HepG2 (cell line): ENCODE measurements around the gene ATP2B2.

Experiments used
- CBX2 ChIP-seq, 2 experiments: fragments of 200-600 bp in 1 of 2; sonication (generic); formaldehyde crosslinking in 1 of 2; IDR thresholded peaks; 2 replicates each; pipeline versions ENCODE4 v1.7.0 to v1.8.1; 2018 to 2022; ENCODE audit warnings: low read depth in 2 of 2, low read length in 1 of 2, mild to moderate bottlenecking in 1 of 2, missing genetic modification reagents in 1 of 2
- PCBP1 ChIP-seq: fragments of 200-400 bp; formaldehyde crosslinking; IDR thresholded peaks from 2 replicates; pipeline ENCODE4 v1.6.1; 2017; ENCODE audit warnings: mild to moderate bottlenecking, low read depth, low read length, borderline replicate concordance
- POLR2A ChIP-seq, 2 experiments: IDR thresholded peaks; 2 replicates each; pipeline ENCODE4 v1.6.1; 2011; ENCODE audit warnings: low read depth in 2 of 2, low read length in 2 of 2, mild to moderate bottlenecking in 1 of 2, moderate library complexity in 1 of 2; ENCODE audit not compliant: insufficient read depth in 1 of 2
- SIN3A ChIP-seq: IDR thresholded peaks from 2 replicates; pipeline ENCODE4 v1.6.1; 2011; ENCODE audit warnings: low read depth, mild to moderate bottlenecking, control low read depth, low read length, borderline replicate concordance
- TAF1 ChIP-seq: sonication (generic); formaldehyde crosslinking; IDR thresholded peaks from 2 replicates; pipeline ENCODE4 v1.4.0; 2020; ENCODE audit warnings: missing genetic modification reagents
- ZNF138 ChIP-seq: sonication (generic); formaldehyde crosslinking; IDR thresholded peaks from 2 replicates; pipeline ENCODE4 v1.5.0; 2020; ENCODE audit warnings: mild to moderate bottlenecking, low read depth, missing genetic modification reagents
- ZNF18 ChIP-seq: sonication (generic); formaldehyde crosslinking; IDR thresholded peaks from 2 replicates; pipeline ENCODE4 v1.8.0; 2022; ENCODE audit warnings: mild to moderate bottlenecking, missing genetic modification reagents; ENCODE audit not compliant: insufficient replicate concordance
- ZNF282 ChIP-seq: fragments of 450-650 bp; IDR thresholded peaks from 2 replicates; pipeline ENCODE4 v1.6.1; 2018; ENCODE audit not compliant: partially characterized antibody
- ZNF362 ChIP-seq: sonication (generic); formaldehyde crosslinking; IDR thresholded peaks from 2 replicates; pipeline ENCODE4 v1.4.0; 2020; ENCODE audit warnings: missing genetic modification reagents, mild to moderate bottlenecking, borderline replicate concordance
- ZNF724P ChIP-seq: sonication (generic); formaldehyde crosslinking; IDR thresholded peaks from 2 replicates; pipeline ENCODE4 v1.8.0; 2022; ENCODE audit warnings: missing genetic modification reagents, borderline replicate concordance

- TF ChIP-seq ZNF362: no peak
- no peak for TF ChIP-seq SIN3A
- TF ChIP-seq PCBP1: no peak
- no peak for TF ChIP-seq CBX2 (IDR thresholded peaks at IDR 0.05; ENCODE audit: low read depth, low read length)
- no peak for TF ChIP-seq CBX2 (CRISPR knock-in tag; IDR thresholded peaks at IDR 0.05; ENCODE audit: low read depth)
- TF ChIP-seq ZNF282: no peak
- no peak for TF ChIP-seq POLR2A (IDR thresholded peaks at IDR 0.05; ENCODE audit: insufficient read depth in 1 of 2, low read depth in 2 of 2, low read length in 2 of 2)
- TF ChIP-seq ZNF724P: no peak
- no peak for TF ChIP-seq ZNF138 (CRISPR knock-in tag)
- TF ChIP-seq TAF1 (CRISPR knock-in tag): no peak
- no peak for TF ChIP-seq ZNF18 (CRISPR knock-in tag)
Measured at GRCh38 chr3:10375296-10376053, 129.9 kb downstream of the ATP2B2 start.
